ENCODE data around the gene TUBA1B.

Gene TUBA1B

DNA sequence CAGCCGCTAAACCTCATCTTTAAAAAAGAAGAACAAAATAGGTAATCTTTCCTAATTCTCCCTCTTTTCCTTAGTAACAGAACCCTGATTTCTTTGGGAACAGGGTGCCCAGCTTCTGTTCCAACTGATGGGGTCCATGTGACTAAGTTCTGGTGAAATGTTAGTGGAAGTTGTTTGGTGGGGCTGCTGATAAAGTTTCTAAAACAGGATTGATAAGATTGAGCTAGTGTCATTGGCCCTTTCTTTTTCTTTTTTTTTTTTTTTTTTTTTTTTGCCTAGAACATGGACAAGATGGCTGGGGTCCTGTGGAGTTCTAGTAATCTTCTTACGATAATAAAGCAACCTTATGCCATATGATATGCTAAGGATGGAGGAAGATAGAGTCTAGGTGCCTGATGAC is 16.2 kb upstream of the TUBA1B start:
- Histone ChIP-seq H3K9ac (ENCODE audit: low read length) (no peak overlapping the region), H4K8ac (ENCODE audit: low read length) (no peak overlapping the region), H3K36me3 (ENCODE audit: control insufficient read depth in 1 of 2, insufficient read depth in 2 of 2, low read depth in 1 of 2, low read length in 2 of 2) (no peaks in the 10 kb centered on the region), H3K4me3 (ENCODE audit: insufficient read depth in 1 of 2, low read depth in 1 of 2, low read length in 2 of 2) (no peak overlapping the region), H3K14ac (ENCODE audit: low read length in 2 of 2) (no peak overlapping the region), H4K91ac (ENCODE audit: low read length) (no peak overlapping the region), H2BK12ac (ENCODE audit: low read length in 2 of 2) (no peak overlapping the region), H2BK15ac (ENCODE audit: low read depth, poor library complexity, severe bottlenecking) (no peak overlapping the region), H3K27me3 (ENCODE audit: control insufficient read depth in 1 of 2, insufficient read depth in 1 of 2, low read length in 2 of 2) (no peaks in the 10 kb centered on the region), H2BK120ac (ENCODE audit: low read depth, low read length) (no peak overlapping the region), H2AK5ac (ENCODE audit: low read length, severe bottlenecking) (no peak overlapping the region), H3K4me2 (ENCODE audit: low read length, poor library complexity, severe bottlenecking) (no peak overlapping the region), H3K23ac (ENCODE audit: low read length in 2 of 2) (no peak overlapping the region), H3K4me1 (ENCODE audit: control insufficient read depth, insufficient read depth, low read depth, low read length) (no peaks in the 10 kb centered on the region), H2BK5ac (ENCODE audit: low read depth, low read length, poor library complexity, severe bottlenecking) (no peak overlapping the region), H3K18ac (ENCODE audit: low read depth in 1 of 2, low read length in 2 of 2) (no peak overlapping the region), H3K9me3 (ENCODE audit: control insufficient read depth, low read length) (no peaks in the 10 kb centered on the region), H3K4ac (ENCODE audit: low read depth in 1 of 2, low read length in 2 of 2) (no peak overlapping the region), H2AFZ (ENCODE audit: low read depth, low read length) (no peak overlapping the region), H3K79me1 (replicated peaks; ENCODE audit: low read length, poor library complexity, severe bottlenecking) (peaks cover 1% of the 10 kb centered on the region), H3K27ac (ENCODE audit: low read length, poor library complexity, severe bottlenecking) (no peak overlapping the region)
- DNase-seq = no peak
- 100% methylated on average over 2 of the region's 2 CpGs for WGBS

DNA sequence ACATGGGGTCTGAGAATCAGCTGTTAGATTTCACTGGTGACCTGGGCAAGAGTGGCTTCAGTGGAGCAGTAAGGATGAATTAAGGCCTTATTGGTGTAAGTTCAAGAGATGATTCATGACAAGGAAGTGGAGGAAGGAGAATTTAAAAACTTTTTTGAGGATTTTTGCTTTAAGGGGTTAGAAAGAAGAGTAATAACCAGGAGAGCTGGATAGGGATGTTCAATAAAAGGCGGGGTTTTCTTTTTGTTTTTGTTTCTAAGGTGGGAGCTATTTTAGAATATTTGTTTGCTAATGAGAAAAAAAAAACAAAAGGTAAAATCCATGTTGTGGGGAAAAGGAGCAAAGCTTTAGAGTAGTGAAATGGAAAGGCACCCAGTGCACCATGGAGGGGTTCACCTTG is 15.2 kb upstream of the TUBA1B start:
- no peak overlapping the region for H3K23ac ChIP-seq (ENCODE audit: low read length in 2 of 2)
- H3K79me1 ChIP-seq (replicated peaks; ENCODE audit: low read length, poor library complexity, severe bottlenecking) = peaks cover 1% of the 10 kb centered on the region
- H3K4me2 ChIP-seq (ENCODE audit: low read length, poor library complexity, severe bottlenecking) = no peak overlapping the region
- H2AFZ ChIP-seq (ENCODE audit: low read depth, low read length) = no peak overlapping the region
- no peak overlapping the region for H2BK12ac ChIP-seq (ENCODE audit: low read length in 2 of 2)
- H3K4ac ChIP-seq (ENCODE audit: low read depth in 1 of 2, low read length in 2 of 2) = no peak overlapping the region
- 95% methylated on average over 1 of the region's 1 CpG for WGBS
- no peak overlapping the region for H4K91ac ChIP-seq (ENCODE audit: low read length)
- H3K4me1 ChIP-seq (ENCODE audit: control insufficient read depth, insufficient read depth, low read depth, low read length) = no peaks in the 10 kb centered on the region
- no peak overlapping the region for H2BK15ac ChIP-seq (ENCODE audit: low read depth, poor library complexity, severe bottlenecking)
- no peak overlapping the region for H3K4me3 ChIP-seq (ENCODE audit: insufficient read depth in 1 of 2, low read depth in 1 of 2, low read length in 2 of 2)
- no peaks in the 10 kb centered on the region for H3K27me3 ChIP-seq (ENCODE audit: control insufficient read depth in 1 of 2, insufficient read depth in 1 of 2, low read length in 2 of 2)
- no peaks in the 10 kb centered on the region for H3K9me3 ChIP-seq (ENCODE audit: control insufficient read depth, low read length)
- no peak overlapping the region for H3K18ac ChIP-seq (ENCODE audit: low read depth in 1 of 2, low read length in 2 of 2)
- H3K36me3 ChIP-seq (ENCODE audit: control insufficient read depth in 1 of 2, insufficient read depth in 2 of 2, low read depth in 1 of 2, low read length in 2 of 2) = no peaks in the 10 kb centered on the region
- H3K14ac ChIP-seq (ENCODE audit: low read length in 2 of 2) = no peak overlapping the region
- no peak overlapping the region for H3K9ac ChIP-seq (ENCODE audit: low read length)
- no peak for DNase-seq
- no peak overlapping the region for H4K8ac ChIP-seq (ENCODE audit: low read length)
- H2BK5ac ChIP-seq (ENCODE audit: low read depth, low read length, poor library complexity, severe bottlenecking) = no peak overlapping the region
- H3K27ac ChIP-seq (ENCODE audit: low read length, poor library complexity, severe bottlenecking) = no peak overlapping the region
- H2AK5ac ChIP-seq (ENCODE audit: low read length, severe bottlenecking) = no peak overlapping the region
- no peak overlapping the region for H2BK120ac ChIP-seq (ENCODE audit: low read depth, low read length)

DNA sequence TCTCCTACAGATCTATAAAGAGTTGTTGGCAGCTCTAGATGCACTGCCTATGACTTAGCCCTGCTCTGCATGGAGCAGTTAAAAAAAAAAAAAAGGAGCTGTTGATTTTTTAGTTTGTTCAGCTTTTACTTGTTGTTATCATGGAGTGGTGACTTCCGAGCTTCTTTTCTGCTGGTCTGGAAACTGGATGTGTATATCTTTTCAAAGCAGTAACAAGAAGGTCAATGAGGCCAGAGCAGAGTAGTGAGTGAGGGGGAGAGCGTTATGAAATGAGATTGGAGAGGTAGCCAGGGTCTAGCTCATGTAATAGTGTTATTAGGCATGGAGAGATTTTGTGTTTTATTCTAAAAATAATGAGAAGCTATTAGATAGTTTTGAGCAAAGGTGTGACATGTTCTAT is 13.2 kb upstream of the TUBA1B start:
- WGBS = 78% methylated on average over 2 of the region's 2 CpGs
- Histone ChIP-seq H3K9ac (ENCODE audit: low read length) (no peak overlapping the region), H3K36me3 (ENCODE audit: control insufficient read depth in 1 of 2, insufficient read depth in 2 of 2, low read depth in 1 of 2, low read length in 2 of 2) (no peaks in the 10 kb centered on the region), H3K79me1 (replicated peaks; ENCODE audit: low read length, poor library complexity, severe bottlenecking) (peaks cover 1% of the 10 kb centered on the region), H2AFZ (ENCODE audit: low read depth, low read length) (no peak overlapping the region), H3K27me3 (ENCODE audit: control insufficient read depth in 1 of 2, insufficient read depth in 1 of 2, low read length in 2 of 2) (no peaks in the 10 kb centered on the region), H3K27ac (ENCODE audit: low read length, poor library complexity, severe bottlenecking) (no peak overlapping the region), H2AK5ac (ENCODE audit: low read length, severe bottlenecking) (no peak overlapping the region), H3K4ac (ENCODE audit: low read depth in 1 of 2, low read length in 2 of 2) (no peak overlapping the region), H3K4me2 (ENCODE audit: low read length, poor library complexity, severe bottlenecking) (no peak overlapping the region), H3K9me3 (ENCODE audit: control insufficient read depth, low read length) (no peaks in the 10 kb centered on the region), H2BK15ac (ENCODE audit: low read depth, poor library complexity, severe bottlenecking) (no peak overlapping the region), H3K4me3 (ENCODE audit: insufficient read depth in 1 of 2, low read depth in 1 of 2, low read length in 2 of 2) (no peak overlapping the region), H3K14ac (ENCODE audit: low read length in 2 of 2) (no peak overlapping the region), H4K91ac (ENCODE audit: low read length) (no peak overlapping the region), H3K18ac (ENCODE audit: low read depth in 1 of 2, low read length in 2 of 2) (no peak overlapping the region), H2BK5ac (ENCODE audit: low read depth, low read length, poor library complexity, severe bottlenecking) (no peak overlapping the region), H2BK12ac (ENCODE audit: low read length in 2 of 2) (no peak overlapping the region), H2BK120ac (ENCODE audit: low read depth, low read length) (no peak overlapping the region), H4K8ac (ENCODE audit: low read length) (no peak overlapping the region), H3K4me1 (ENCODE audit: control insufficient read depth, insufficient read depth, low read depth, low read length) (no peaks in the 10 kb centered on the region), H3K23ac (ENCODE audit: low read length in 2 of 2) (no peak overlapping the region)
- DNase-seq = no peak

DNA sequence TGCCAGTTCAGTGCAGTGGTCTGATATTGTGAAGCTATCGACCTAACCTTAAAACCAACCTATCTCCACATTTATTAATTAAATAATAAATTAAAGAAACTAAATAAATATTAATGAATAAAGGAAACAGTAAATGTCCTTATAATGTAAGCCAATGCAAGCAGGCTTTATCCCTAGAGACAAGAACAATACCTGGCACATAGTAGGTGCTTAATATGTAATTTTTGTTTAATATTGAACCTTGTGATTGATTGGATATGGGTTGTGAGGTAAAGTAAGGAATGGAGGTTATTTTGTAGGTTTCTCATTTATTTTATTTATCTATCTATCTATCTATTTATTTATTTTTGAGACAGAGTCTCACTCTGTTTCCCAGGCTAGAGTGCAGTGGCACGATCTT is 7.8 kb upstream of the TUBA1B start:
- H2BK120ac ChIP-seq (ENCODE audit: low read depth, low read length) = no peak overlapping the region
- H3K14ac ChIP-seq (ENCODE audit: low read length in 2 of 2) = no peak overlapping the region
- no peak overlapping the region for H3K18ac ChIP-seq (ENCODE audit: low read depth in 1 of 2, low read length in 2 of 2)
- H3K79me1 ChIP-seq (replicated peaks; ENCODE audit: low read length, poor library complexity, severe bottlenecking) = peaks cover 1% of the 10 kb centered on the region
- DNase-seq = no peak
- H3K4ac ChIP-seq (ENCODE audit: low read depth in 1 of 2, low read length in 2 of 2) = no peak overlapping the region
- H3K9me3 ChIP-seq (ENCODE audit: control insufficient read depth, low read length) = no peaks in the 10 kb centered on the region
- H3K4me2 ChIP-seq (ENCODE audit: low read length, poor library complexity, severe bottlenecking) = no peak overlapping the region
- H2BK15ac ChIP-seq (ENCODE audit: low read depth, poor library complexity, severe bottlenecking) = no peak overlapping the region
- H2AFZ ChIP-seq (ENCODE audit: low read depth, low read length) = no peak overlapping the region
- H3K9ac ChIP-seq (ENCODE audit: low read length) = no peak overlapping the region
- no peaks in the 10 kb centered on the region for H3K4me1 ChIP-seq (ENCODE audit: control insufficient read depth, insufficient read depth, low read depth, low read length)
- no peak overlapping the region for H2BK12ac ChIP-seq (ENCODE audit: low read length in 2 of 2)
- 88% methylated on average over 1 of the region's 2 CpGs for WGBS
- no peak overlapping the region for H3K4me3 ChIP-seq (ENCODE audit: insufficient read depth in 1 of 2, low read depth in 1 of 2, low read length in 2 of 2)
- no peak overlapping the region for H4K91ac ChIP-seq (ENCODE audit: low read length)
- H2AK5ac ChIP-seq (ENCODE audit: low read length, severe bottlenecking) = no peak overlapping the region
- H3K36me3 ChIP-seq (ENCODE audit: control insufficient read depth in 1 of 2, insufficient read depth in 2 of 2, low read depth in 1 of 2, low read length in 2 of 2) = no peaks in the 10 kb centered on the region
- no peak overlapping the region for H2BK5ac ChIP-seq (ENCODE audit: low read depth, low read length, poor library complexity, severe bottlenecking)
- H3K27ac ChIP-seq (ENCODE audit: low read length, poor library complexity, severe bottlenecking) = no peak overlapping the region
- no peaks in the 10 kb centered on the region for H3K27me3 ChIP-seq (ENCODE audit: control insufficient read depth in 1 of 2, insufficient read depth in 1 of 2, low read length in 2 of 2)
- no peak overlapping the region for H3K23ac ChIP-seq (ENCODE audit: low read length in 2 of 2)
- H4K8ac ChIP-seq (ENCODE audit: low read length) = no peak overlapping the region
